GM21825 (cell line): Measurements from ENCODE around the gene TBC1D22A.

ENCODE experiments used
- ATAC-seq: cut with Tn5 transposase; IDR thresholded peaks from one replicate; pipeline ENCODE4 v1.9.1; 2021; ENCODE audit warnings: mild to moderate bottlenecking, moderate library complexity; ENCODE audit not compliant: unreplicated experiment

TBC1D22A gene

DNA sequence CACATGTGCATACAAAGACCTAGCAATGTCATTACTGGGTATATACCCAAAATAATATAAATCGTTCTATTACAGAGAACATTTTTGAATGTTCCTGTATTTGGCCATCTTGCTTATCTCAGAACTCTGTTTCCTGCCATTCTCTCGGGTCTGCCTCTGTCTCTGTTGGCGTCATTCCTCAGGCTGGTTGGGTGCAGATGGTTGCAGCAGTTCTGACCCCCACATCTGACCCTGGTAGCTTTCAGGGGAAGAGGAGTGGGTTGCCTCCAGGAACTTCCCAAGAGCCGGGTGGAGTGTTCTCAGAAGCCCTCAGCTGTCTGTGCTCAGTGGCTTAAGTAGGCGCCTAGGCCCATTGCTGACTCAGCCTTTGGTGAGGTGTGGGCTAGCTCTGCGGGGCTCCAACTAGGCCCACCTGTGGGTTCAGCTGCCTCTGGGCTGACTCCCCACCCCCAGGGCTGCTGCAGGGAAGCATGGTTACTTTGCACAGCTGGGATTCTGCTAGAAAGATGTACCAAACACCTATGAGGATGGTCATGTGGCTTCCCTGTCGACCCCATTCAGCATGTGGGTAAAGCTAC lies 114.0 kb downstream of the TBC1D22A start:
- no peak for ATAC-seq

GRCh38 chr22:46878191-46878948 lies 115.9 kb downstream of the TBC1D22A start:
- ATAC-seq = no peak

DNA sequence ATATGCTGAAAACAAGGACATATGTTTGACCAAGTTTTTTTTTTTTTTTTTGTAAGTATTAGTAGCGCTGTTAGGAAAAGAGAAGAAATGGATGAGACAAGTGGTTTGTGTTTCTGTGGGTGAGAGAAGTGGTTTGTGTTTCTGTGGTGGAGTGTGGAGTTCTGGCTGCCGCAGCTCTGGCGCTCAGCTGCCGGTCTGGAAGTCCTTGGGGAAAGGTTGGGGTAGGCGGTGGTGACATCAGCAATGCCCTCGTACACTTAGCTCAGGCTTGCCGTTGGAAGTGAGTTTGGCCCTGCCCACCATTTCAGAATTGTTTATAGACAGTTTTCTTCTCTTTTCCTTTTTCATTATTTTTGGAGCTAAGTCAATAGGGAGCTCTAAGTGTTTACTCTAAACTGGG lies 116.6 kb downstream of the TBC1D22A start:
- ATAC-seq = no peak

DNA sequence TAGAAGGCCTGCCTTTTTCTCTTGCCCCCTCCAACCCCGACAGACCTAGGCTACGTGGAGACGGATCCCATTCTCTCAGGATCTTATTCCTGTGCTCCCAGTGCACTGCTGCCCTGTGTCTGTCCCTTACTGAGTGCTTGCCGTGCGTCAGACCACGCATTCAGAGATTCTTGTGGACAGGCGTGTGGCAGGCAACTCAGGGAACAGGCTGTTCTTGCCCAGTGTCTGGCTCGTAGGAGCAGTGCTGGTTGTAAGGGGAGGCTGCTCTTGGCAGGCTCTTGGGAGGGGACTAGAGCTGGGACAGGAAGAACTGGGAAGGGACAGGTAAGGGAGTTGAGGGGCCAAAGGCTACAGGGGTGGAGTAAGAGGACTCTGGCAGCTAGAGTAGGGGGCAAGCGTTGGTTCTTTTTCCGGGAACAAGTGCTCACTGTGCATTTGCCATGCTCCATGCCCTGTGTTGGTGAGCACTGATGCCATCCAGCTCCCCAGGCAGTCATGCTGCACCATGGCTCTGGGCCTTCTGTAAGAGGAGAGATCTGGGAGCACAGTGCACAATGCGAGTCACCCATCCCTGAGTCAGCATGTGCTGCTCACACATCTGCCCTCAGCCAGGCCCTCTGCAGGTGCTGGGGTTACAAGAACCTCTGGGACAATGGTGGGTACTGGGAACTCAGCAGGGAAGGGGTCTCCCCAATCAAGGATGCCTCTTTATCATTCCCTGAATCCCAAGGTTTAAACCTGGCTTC lies 119.1 kb downstream of the TBC1D22A start:
- no peak for ATAC-seq

- no peak for ATAC-seq
Measured at GRCh38 chr22:46883092-46883910, 120.9 kb downstream of the TBC1D22A start.

DNA sequence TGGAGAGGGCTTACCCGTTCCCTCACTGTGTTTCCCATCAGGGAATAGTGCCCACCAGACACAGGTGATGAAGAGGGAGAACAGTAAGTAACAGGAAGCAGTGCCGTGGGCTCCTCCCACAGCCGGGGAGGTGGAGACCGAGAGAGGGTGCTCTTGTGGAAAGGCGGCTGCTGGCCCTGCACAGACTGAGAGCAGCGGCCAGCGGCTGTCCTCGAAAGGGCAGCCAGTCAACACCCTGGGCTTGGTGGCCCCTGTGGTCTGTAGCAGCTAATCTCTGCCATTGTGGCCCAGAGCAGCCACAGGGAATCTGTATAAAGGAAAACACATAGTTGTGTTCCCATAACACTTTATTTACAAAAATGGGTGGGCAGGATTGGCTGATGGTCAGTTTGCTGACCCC lies 121.9 kb downstream of the TBC1D22A start:
- ATAC-seq = no peak

GRCh38 chr22:46887978-46888377 lies 125.5 kb downstream of the TBC1D22A start:
- ATAC-seq = no peak

DNA sequence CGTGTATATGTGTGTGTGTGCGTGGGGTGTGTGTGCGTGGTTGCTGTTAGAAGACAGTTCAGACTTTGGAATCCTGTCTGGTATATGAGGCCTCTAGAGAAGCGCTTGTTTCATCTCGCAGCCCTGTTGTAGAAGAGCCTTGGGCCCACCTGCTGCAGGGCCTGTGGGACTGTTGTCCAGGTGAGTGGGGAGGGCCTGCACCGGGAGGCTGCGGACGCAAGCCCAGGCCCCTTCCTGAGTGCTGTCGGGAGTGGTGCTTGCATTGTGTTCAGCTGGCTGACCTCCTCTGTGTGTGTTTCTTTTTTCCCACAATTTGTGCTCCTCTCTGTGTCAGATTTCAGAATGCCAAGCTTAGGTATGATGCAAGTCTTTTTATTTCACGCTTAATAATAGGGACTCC lies 128.4 kb downstream of the TBC1D22A start:
- ATAC-seq = no peak

DNA sequence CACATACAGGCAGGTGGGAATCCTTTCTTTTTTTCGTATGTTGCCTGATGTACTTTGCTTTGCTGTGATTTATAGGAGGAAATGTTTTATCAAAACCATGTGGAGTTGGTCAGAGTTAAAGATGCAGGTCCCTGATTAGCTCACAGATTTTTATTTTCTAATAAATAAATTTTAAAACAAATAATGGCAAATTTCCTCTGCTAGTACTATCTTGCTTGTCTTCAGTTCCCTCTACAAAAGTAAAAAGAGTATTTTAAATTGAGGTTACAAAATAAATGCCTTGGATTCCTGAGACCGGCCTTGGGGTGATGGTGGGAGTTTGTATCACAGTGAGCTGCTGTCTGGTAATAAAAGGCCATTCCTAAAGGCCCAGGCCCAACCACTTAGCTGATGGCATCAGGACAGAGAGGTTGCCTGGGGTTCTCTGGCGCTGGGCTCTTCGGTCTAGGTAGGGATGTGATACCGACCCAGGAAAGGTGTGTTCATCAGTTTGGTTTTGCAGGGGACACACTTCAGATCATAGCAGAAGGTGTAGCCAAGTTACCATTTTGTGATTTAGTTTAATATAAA lies 129.0 kb downstream of the TBC1D22A start:
- ATAC-seq = no peak

DNA sequence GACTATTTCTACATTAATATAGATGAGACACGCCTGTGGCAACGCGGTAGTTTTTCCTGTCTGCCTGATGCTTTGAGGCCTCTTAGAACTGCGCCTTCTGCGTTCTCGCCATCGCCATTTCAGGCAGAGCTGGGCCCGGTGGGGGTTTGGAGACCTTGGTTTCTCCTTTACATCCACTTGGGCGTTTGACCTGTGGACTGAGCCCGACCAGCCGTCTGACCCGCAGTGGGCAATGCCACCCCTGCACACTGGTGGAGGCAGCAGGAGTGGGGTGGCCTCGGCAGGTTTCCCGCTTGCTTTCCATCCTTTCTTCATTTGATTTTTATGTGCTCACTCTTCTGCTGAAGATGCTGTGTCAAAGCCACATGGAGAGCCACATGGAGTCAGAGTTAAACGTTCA lies 130.4 kb downstream of the TBC1D22A start:
- ATAC-seq = no peak

GRCh38 chr22:46893281-46894020 lies 131.0 kb downstream of the TBC1D22A start:
- no peak for ATAC-seq

- no peak for ATAC-seq
Measured at GRCh38 chr22:46894081-46894671, 131.7 kb downstream of the TBC1D22A start.

DNA sequence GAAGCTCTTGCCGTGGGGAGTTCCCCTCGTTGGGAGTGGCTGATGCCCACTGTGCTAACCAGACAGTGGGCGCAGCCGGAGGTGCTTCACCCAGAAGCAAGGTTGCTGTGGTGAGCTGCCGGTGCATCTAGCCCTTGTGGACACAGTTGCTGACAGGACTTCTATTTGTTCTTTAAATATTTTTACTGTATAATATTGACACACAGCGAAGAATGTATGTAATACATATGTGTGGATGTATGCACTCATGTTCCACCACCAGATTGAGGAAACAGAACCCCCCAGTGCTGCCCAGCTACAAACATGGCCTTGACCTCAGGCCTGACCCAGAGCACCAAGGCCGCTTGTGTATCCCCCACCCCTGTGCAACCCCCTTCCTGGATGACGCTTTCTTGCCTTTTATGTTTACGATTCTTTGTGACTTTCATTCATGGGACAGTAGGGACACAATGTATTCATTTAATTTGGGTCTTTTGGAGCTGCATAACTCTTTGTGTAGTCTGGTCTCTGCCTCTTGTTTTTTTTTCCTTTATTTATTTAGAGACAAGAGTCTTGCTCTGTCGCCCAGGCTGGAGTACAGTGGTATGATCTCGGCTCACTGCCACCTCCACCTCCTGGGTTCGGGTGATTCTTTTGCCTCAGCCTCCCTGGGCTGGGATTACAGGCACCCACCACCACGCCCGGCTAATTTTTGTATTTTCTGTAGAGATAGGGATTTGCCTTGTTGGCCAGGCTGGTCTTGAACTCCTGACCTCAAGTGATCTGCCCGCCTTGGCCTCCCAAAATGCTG lies 132.6 kb downstream of the TBC1D22A start:
- ATAC-seq = no peak

DNA sequence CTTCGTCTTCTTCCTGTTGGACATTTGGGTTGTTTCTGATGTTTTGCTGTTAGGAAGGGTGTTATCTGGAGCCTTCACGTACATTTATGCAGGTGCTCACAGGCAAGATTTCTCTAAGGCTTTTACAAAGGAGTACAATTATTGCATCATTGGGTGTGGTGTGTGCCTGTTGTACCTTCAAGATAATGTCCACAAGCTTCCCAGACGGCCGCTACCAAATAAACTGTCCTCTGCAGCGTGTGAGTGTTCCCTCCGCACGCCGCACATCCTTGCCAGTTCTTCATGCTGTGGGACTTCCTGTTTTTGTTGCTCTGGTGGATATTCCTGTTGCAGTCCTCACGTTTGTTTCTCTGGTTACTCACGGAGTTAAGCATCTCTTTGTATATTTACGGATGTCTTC lies 133.3 kb downstream of the TBC1D22A start:
- no peak for ATAC-seq

GRCh38 chr22:46896166-46896565 lies 133.7 kb downstream of the TBC1D22A start:
- ATAC-seq = no peak

- no peak for ATAC-seq
Measured at GRCh38 chr22:46896568-46897245, 134.3 kb downstream of the TBC1D22A start.

GRCh38 chr22:46897246-46897623 lies 134.8 kb downstream of the TBC1D22A start:
- no peak for ATAC-seq

DNA sequence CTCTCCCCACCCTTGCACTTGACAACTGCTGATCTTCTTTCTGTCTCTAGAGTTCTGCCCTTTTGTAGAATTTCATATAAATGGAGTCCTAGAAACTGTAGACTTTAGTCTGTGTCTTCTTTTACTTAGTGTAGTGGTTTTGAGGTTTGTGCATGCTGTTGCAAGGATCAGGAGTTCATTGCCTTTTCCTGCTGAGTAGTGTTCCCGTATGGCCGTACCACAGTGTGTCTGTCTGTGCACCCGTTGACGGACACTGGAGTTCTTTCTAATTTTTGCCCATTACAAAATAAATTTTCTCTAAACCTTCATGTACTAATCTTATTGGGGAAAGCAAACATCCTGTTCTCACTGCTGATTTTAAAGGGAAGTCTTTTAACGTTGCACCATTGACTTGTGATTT lies 138.1 kb downstream of the TBC1D22A start:
- no peak for ATAC-seq
